GM10248 (cell line): ENCODE results near the gene SSTR5.

Experiments used
- CTCF ChIA-PET: fragments of 300-600 bp; sonication (Branson Sonifier 250); formaldehyde crosslinking; extraction: SDS; loops from one replicate; lab custom pipeline; 2021; ENCODE audit warnings: antibody characterized with exemption; lab: Yijun Ruan, JAX
- POLR2A ChIA-PET: fragments of 350-650 bp; sonication (Branson Sonifier 250); formaldehyde crosslinking; extraction: SDS; loops from one replicate; lab custom pipeline; 2020; ENCODE audit warnings: antibody characterized with exemption; lab: Yijun Ruan, JAX
- DNase-seq: peaks from one replicate; pipeline ENCODE4 v3.0.0; 2012; ENCODE audit errors: extremely low spot score
- TF ChIP-seq, protein P1 (sequence below): IDR thresholded peaks from 2 replicates; pipeline ENCODE4 v1.5.1; 2012; ENCODE audit warnings: mild to moderate bottlenecking, low read depth; ENCODE audit errors: extremely low read depth, missing control alignments, control extremely low read depth

SSTR5 gene

GRCh38 chr16:1049113-1049975, 23.2 kb upstream of the SSTR5 start:
- POLR2A ChIA-PET, result no interaction called here
- DNase-seq, result no peak
- TF ChIP-seq, protein P1, sequence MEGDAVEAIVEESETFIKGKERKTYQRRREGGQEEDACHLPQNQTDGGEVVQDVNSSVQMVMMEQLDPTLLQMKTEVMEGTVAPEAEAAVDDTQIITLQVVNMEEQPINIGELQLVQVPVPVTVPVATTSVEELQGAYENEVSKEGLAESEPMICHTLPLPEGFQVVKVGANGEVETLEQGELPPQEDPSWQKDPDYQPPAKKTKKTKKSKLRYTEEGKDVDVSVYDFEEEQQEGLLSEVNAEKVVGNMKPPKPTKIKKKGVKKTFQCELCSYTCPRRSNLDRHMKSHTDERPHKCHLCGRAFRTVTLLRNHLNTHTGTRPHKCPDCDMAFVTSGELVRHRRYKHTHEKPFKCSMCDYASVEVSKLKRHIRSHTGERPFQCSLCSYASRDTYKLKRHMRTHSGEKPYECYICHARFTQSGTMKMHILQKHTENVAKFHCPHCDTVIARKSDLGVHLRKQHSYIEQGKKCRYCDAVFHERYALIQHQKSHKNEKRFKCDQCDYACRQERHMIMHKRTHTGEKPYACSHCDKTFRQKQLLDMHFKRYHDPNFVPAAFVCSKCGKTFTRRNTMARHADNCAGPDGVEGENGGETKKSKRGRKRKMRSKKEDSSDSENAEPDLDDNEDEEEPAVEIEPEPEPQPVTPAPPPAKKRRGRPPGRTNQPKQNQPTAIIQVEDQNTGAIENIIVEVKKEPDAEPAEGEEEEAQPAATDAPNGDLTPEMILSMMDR, result no peak
- CTCF ChIA-PET, result interaction anchor here (1.1 to 1.2 kb wide), 2 partner anchors 8 kb away, joined by 3 to 6 read pairs; no protein-coding TSS in a partner anchor

GRCh38 chr16:1049976-1050247, 22.6 kb upstream of the SSTR5 start:
- ChIA-PET CTCF (interaction anchor here (1.2 kb wide), 1 partner anchor 9 kb away, joined by 3 read pairs; no protein-coding TSS in a partner anchor), POLR2A (no interaction called here)
- DNase-seq, result no peak
- TF ChIP-seq, protein P1, result no peak

- CTCF ChIA-PET, result interaction anchor here (1.2 kb wide), 1 partner anchor 10 kb away, joined by 3 read pairs; no protein-coding TSS in a partner anchor
- TF ChIP-seq, protein P1, result no peak
- DNase-seq, result no peak
- POLR2A ChIA-PET, result no interaction called here
Measured at GRCh38 chr16:1050516-1050915, 22.0 kb upstream of the SSTR5 start.

GRCh38 chr16:1050921-1051320, 21.6 kb upstream of the SSTR5 start:
- no peak for DNase-seq
- POLR2A ChIA-PET, result no interaction called here
- TF ChIP-seq, protein P1, result no peak
- CTCF ChIA-PET, result no interaction called here

- TF ChIP-seq, protein P1, result no peak
- CTCF ChIA-PET, result no interaction called here
- no peak for DNase-seq
- POLR2A ChIA-PET, result no interaction called here
Measured at GRCh38 chr16:1051446-1051845, 21.1 kb upstream of the SSTR5 start.

GRCh38 chr16:1052721-1053120, 19.8 kb upstream of the SSTR5 start:
- POLR2A ChIA-PET, result no interaction called here
- no peak for DNase-seq
- CTCF ChIA-PET, result no interaction called here
- TF ChIP-seq, protein P1, result no peak
